ENCODE measurements around the gene OR4F6. TPM values are rescaled to one million over a fixed set of nuclear protein-coding genes. Genes with fewer than 3 reads are reported as not detected.

Gene OR4F6
- total RNA-seq, 1 experiment from 2014 or later, result not detected

- Histone ChIP-seq H3K9ac (ENCODE audit: extremely low read depth, insufficient read length, low read length) (no peak overlapping the region), H4K8ac (replicated peaks; ENCODE audit: insufficient read length, low read depth, low read length) (no peak overlapping the region), H4K20me1 (ENCODE audit: control insufficient read depth, insufficient read depth, insufficient read length) (no peaks in the 10 kb centered on the region), H2AFZ (ENCODE audit: low read length) (no peak overlapping the region), H3K4me2 (ENCODE audit: insufficient read depth, insufficient read length, low read length) (no peak overlapping the region), H2BK15ac (ENCODE audit: low read depth, low read length) (no peak overlapping the region), H3K23me2 (ENCODE audit: insufficient read length, low read depth, low read length, poor library complexity, severe bottlenecking) (no peaks in the 10 kb centered on the region), H3K9me3 (ENCODE audit: control insufficient read depth, low read depth, low read length) (no peaks in the 10 kb centered on the region), H3K4ac (ENCODE audit: low read depth, low read length) (no peak overlapping the region), H3T11ph (ENCODE audit: low read length) (no peak overlapping the region), H2BK120ac (ENCODE audit: low read depth, low read length, poor library complexity, severe bottlenecking) (no peak overlapping the region), H3K23ac (ENCODE audit: insufficient read length, low read depth, low read length) (no peak overlapping the region), H2AK5ac (ENCODE audit: insufficient read length, low read length) (no peak overlapping the region), H3K27ac (ENCODE audit: insufficient read length, low read depth, low read length) (no peak overlapping the region), H3K27me3 (ENCODE audit: insufficient read depth, low read length) (no peaks in the 10 kb centered on the region), H2BK12ac (ENCODE audit: insufficient read length, low read depth, low read length) (no peak overlapping the region), H3K56ac (ENCODE audit: insufficient read length, low read depth, low read length) (no peak overlapping the region), H4K91ac (ENCODE audit: insufficient read length, low read depth, low read length) (no peak overlapping the region), H3K79me1 (ENCODE audit: insufficient read depth, low read depth, low read length, poor library complexity, severe bottlenecking) (no peaks in the 10 kb centered on the region), H2BK5ac (ENCODE audit: insufficient read length, low read length) (no peak overlapping the region), H3K18ac (ENCODE audit: insufficient read length, low read depth, low read length) (no peak overlapping the region), H3K79me2 (ENCODE audit: insufficient read depth, low read length) (no peaks in the 10 kb centered on the region), H3K4me1 (ENCODE audit: insufficient read depth, low read length) (no peaks in the 10 kb centered on the region), H4K5ac (ENCODE audit: insufficient read length, low read depth, low read length) (no peak overlapping the region), H3K14ac (ENCODE audit: insufficient read depth, low read length) (no peak overlapping the region), H2BK20ac (ENCODE audit: low read depth, low read length, poor library complexity, severe bottlenecking) (no peak overlapping the region)
- no peak for TF ChIP-seq CTCF (conservative IDR thresholded peaks at IDR 0.05)
- Mint-ChIP-seq H3K9me3 (peaks cover 0 to 3% of the 10 kb centered on the region in 2 experiments; a peak in 1 of 5 replicates), H3K27ac (no peak overlapping the region), H3K4me1 (peaks cover 0 to 5% of the 10 kb centered on the region in 2 experiments; a peak in 2 of 4 replicates), H3K36me3 (ENCODE audit: insufficient read depth in 1 of 3, low read depth in 3 of 3) (no peaks in the 10 kb centered on the region), H3K27me3 (ENCODE audit: low read depth) (no peaks in the 10 kb centered on the region), H3K4me3 (no peak overlapping the region)
- WGBS (ENCODE audit: extremely low coverage, insufficient read length, low lambda C conversion rate), result no CpG with 5 or more reads among the region's 3 CpGs
- DNase-seq, result no peak
Observed at GRCh38 chr15:101841656-101842055, 38.3 kb downstream of the OR4F6 start.
